Kidney capillary endothelial cell (primary cell): ENCODE results near the gene PXT1.

ENCODE experiments used
- DNase-seq: peaks from one replicate; pipeline ENCODE4 v3.0.0-alpha.2; 2018; ENCODE audit warnings: low spot score

Gene PXT1

GRCh38 chr6:36346486-36347273 lies 96.0 kb downstream of the PXT1 start:
- no peak for DNase-seq

GRCh38 chr6:36345681-36346466 lies 96.8 kb downstream of the PXT1 start:
- DNase-seq: no peak

GRCh38 chr6:36343109-36343680 lies 99.5 kb downstream of the PXT1 start:
- DNase-seq: no peak

GRCh38 chr6:36340618-36341454 lies 101.8 kb downstream of the PXT1 start:
- DNase-seq: peak; percentile 59
